Loucy (cell line): ENCODE data around the gene ZMYND8.
A peak's percentile ranks its signal among the peaks of the same experiment; 100 is the strongest.

Experiments used
- H2AFZ ChIP-seq: fragments of 200-600 bp; sonication (generic); 2 replicates; pipeline ENCODE4 v1.6.0; 2016; ENCODE audit warnings: antibody characterized with exemption, mild to moderate bottlenecking, low read length, moderate library complexity
- H3F3A ChIP-seq: fragments of 200-600 bp; 2 replicates; pipeline ENCODE4 v1.6.0; 2016; ENCODE audit warnings: antibody characterized with exemption, low read depth, mild to moderate bottlenecking
- H3K27me3 ChIP-seq: fragments of 200-600 bp; sonication (generic); 2 replicates; pipeline ENCODE4 v1.6.1; 2014; ENCODE audit warnings: low read length, mild to moderate bottlenecking; ENCODE audit not compliant: insufficient read depth, poor library complexity, severe bottlenecking
- H3K36me3 ChIP-seq: fragments of 200-600 bp; sonication (generic); 2 replicates; pipeline ENCODE4 v1.6.1; 2016; ENCODE audit warnings: low read length; ENCODE audit not compliant: insufficient read depth
- H3K4me1 ChIP-seq: fragments of 200-600 bp; sonication (generic); 2 replicates; pipeline ENCODE4 v1.5.1; 2014; ENCODE audit warnings: low read length, mild to moderate bottlenecking; ENCODE audit not compliant: insufficient read depth, poor library complexity, severe bottlenecking
- H3K4me2 ChIP-seq: fragments of 200-600 bp; sonication (generic); 2 replicates; pipeline ENCODE4 v1.6.0; 2014; ENCODE audit warnings: antibody characterized with exemption, low read length, low read depth, mild to moderate bottlenecking; ENCODE audit not compliant: poor library complexity, severe bottlenecking
- H3K4me3 ChIP-seq: fragments of 200-600 bp; sonication (generic); 2 replicates; pipeline ENCODE4 v1.5.1; 2014; ENCODE audit warnings: low read length, mild to moderate bottlenecking, mixed read lengths; ENCODE audit not compliant: poor library complexity, severe bottlenecking
- H3K79me2 ChIP-seq: fragments of 200-600 bp; sonication (generic); 2 replicates; pipeline ENCODE4 v1.6.1; 2014; ENCODE audit warnings: low read length; ENCODE audit not compliant: insufficient read depth
- H3K9ac ChIP-seq: fragments of 200-600 bp; sonication (generic); 2 replicates; pipeline ENCODE4 v1.6.0; 2014; ENCODE audit warnings: mild to moderate bottlenecking, low read depth, low read length, moderate library complexity; ENCODE audit not compliant: poor library complexity, severe bottlenecking
- H3K9me2 ChIP-seq: fragments of 200-600 bp; sonication (generic); replicated peaks from 2 replicates; pipeline ENCODE4 v1.6.1; 2016; ENCODE audit warnings: low read depth, low read length, mixed read lengths
- H3K9me3 ChIP-seq: fragments of 200-600 bp; sonication (generic); 2 replicates; pipeline ENCODE4 v1.6.1; 2014; ENCODE audit warnings: mild to moderate bottlenecking, antibody characterized with exemption, low read length, low read depth; ENCODE audit not compliant: insufficient read depth
- H4K20me1 ChIP-seq: fragments of 200-600 bp; sonication (generic); 2 replicates; pipeline ENCODE4 v1.6.0; 2014; ENCODE audit warnings: antibody characterized with exemption, low read length, mild to moderate bottlenecking; ENCODE audit not compliant: insufficient read depth, poor library complexity, severe bottlenecking
- EZH2phosphoT487 ChIP-seq: fragments of 200-600 bp; IDR thresholded peaks from 2 replicates; pipeline ENCODE4 v1.6.1; 2018; ENCODE audit warnings: antibody characterized with exemption, mild to moderate bottlenecking, moderate library complexity, borderline replicate concordance
- TF ChIP-seq, protein P1 (sequence below): fragments of 200-600 bp; sonication (generic); conservative IDR thresholded peaks from 2 replicates; pipeline ENCODE4 v1.5.1; 2014; ENCODE audit warnings: mild to moderate bottlenecking, antibody characterized with exemption, low read length

Gene ZMYND8

DNA sequence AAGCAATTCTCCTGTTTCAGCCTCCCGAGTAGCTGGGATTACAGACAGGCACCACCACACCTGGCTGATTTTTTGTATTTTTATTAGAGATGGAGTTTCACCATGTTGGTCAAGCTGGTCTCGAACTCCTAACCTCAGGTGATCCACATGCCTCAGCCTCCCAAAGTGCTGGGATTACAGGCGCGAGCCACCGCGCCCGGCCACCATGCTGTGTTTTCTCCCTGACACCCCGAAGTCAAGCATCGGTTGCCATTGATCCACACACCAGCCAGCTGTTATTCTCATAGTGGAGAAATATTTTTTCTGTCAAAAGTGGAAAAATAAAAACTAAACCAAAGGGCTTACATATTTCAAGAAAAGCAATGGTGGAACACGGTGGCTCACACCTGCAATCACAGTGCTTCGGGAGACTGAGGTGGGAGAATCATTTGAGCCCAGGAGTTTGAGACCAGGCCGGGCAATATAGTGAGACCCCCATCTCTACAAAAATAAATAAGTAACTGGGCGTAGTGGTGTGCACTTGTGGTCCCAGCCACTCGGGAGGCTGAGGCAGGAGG is 157.4 kb downstream of the ZMYND8 start:
- Histone ChIP-seq H3F3A (no peaks in the 10 kb centered on the region), H3K9me3 (no peaks in the 10 kb centered on the region), H3K4me1 (peaks cover 5% of the 10 kb centered on the region), H3K4me2 (no peak overlapping the region), H3K36me3 (no peaks in the 10 kb centered on the region), H3K9ac (no peak overlapping the region), H3K4me3 (no peak overlapping the region), H2AFZ (no peak overlapping the region), H3K9me2 (no peaks in the 10 kb centered on the region), H3K79me2 (no peaks in the 10 kb centered on the region), H3K27me3 (no peaks in the 10 kb centered on the region), H4K20me1 (no peaks in the 10 kb centered on the region)
- no peak for TF ChIP-seq EZH2phosphoT487
- TF ChIP-seq, protein P1, sequence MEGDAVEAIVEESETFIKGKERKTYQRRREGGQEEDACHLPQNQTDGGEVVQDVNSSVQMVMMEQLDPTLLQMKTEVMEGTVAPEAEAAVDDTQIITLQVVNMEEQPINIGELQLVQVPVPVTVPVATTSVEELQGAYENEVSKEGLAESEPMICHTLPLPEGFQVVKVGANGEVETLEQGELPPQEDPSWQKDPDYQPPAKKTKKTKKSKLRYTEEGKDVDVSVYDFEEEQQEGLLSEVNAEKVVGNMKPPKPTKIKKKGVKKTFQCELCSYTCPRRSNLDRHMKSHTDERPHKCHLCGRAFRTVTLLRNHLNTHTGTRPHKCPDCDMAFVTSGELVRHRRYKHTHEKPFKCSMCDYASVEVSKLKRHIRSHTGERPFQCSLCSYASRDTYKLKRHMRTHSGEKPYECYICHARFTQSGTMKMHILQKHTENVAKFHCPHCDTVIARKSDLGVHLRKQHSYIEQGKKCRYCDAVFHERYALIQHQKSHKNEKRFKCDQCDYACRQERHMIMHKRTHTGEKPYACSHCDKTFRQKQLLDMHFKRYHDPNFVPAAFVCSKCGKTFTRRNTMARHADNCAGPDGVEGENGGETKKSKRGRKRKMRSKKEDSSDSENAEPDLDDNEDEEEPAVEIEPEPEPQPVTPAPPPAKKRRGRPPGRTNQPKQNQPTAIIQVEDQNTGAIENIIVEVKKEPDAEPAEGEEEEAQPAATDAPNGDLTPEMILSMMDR = no peak

- no peaks in the 10 kb centered on the region for H3K27me3 ChIP-seq
- no peaks in the 10 kb centered on the region for H4K20me1 ChIP-seq
- no peak overlapping the region for H3K9ac ChIP-seq
- no peaks in the 10 kb centered on the region for H3K9me2 ChIP-seq
- no peaks in the 10 kb centered on the region for H3K9me3 ChIP-seq
- no peak overlapping the region for H3K4me2 ChIP-seq
- H3K79me2 ChIP-seq = no peaks in the 10 kb centered on the region
- no peak overlapping the region for H2AFZ ChIP-seq
- H3K4me3 ChIP-seq = no peak overlapping the region
- TF ChIP-seq, protein P1 = no peak
- TF ChIP-seq EZH2phosphoT487 = no peak
- H3K4me1 ChIP-seq = peaks cover 5% of the 10 kb centered on the region
- H3K36me3 ChIP-seq = no peaks in the 10 kb centered on the region
- no peaks in the 10 kb centered on the region for H3F3A ChIP-seq
Observed at GRCh38 chr20:47198254-47198671, 158.2 kb downstream of the ZMYND8 start.

- TF ChIP-seq EZH2phosphoT487 = no peak
- TF ChIP-seq, protein P1 = peak; percentile 96
- peak overlapping the region; percentile 83 for H3K4me2 ChIP-seq
- H3K4me1 ChIP-seq = peaks cover 5% of the 10 kb centered on the region
Observed at GRCh38 chr20:47196091-47197081, 160.1 kb downstream of the ZMYND8 start.

More at GRCh38 chr20:47196091-47197081, 160.1 kb downstream of the ZMYND8 start:
- peaks cover 7% of the 10 kb centered on the region for H3K27me3 ChIP-seq
- H3K36me3 ChIP-seq = no peaks in the 10 kb centered on the region
- H3K4me3 ChIP-seq = peak overlapping the region; percentile 64
- no peaks in the 10 kb centered on the region for H3K9me3 ChIP-seq
- no peak overlapping the region for H3K9ac ChIP-seq
- H3K79me2 ChIP-seq = no peaks in the 10 kb centered on the region
- H3K9me2 ChIP-seq = no peaks in the 10 kb centered on the region
- H2AFZ ChIP-seq = peak overlapping the region; percentile 99
- H4K20me1 ChIP-seq = no peaks in the 10 kb centered on the region
- no peaks in the 10 kb centered on the region for H3F3A ChIP-seq
